ENCODE measurements around the gene SDHAF3.
"Not testable (repeated sequence)": the region's sequence is repeated elsewhere in the genome, so short reads cannot be mapped to it uniquely, and the experiment has no call there.

SDHAF3 gene

GRCh38 chr7:97117372-97118188 is at the start of gene SDHAF3:
Gene SDHAF3 (plus strand): TSS chr7:97117698. CDS start chr7:97117724, 26 bp downstream.
- peak; percentile 43 to 96 (median 92) for DNase-seq

GRCh38 chr7:97072025-97072424 is 45.5 kb upstream of the SDHAF3 start:
- not testable (repeated sequence) for DNase-seq

- no peak for DNase-seq
Observed at GRCh38 chr7:97075928-97076327, 41.6 kb upstream of the SDHAF3 start.

- no peak for DNase-seq
Observed at GRCh38 chr7:97078023-97078969, 39.2 kb upstream of the SDHAF3 start.

- DNase-seq, result no peak
Observed at GRCh38 chr7:97079300-97079699, 38.2 kb upstream of the SDHAF3 start.

- DNase-seq, result no peak
Observed at GRCh38 chr7:97081521-97082300, 35.8 kb upstream of the SDHAF3 start.

- DNase-seq, result no peak
Observed at GRCh38 chr7:97088364-97088763, 29.1 kb upstream of the SDHAF3 start.

- DNase-seq, result no peak
Observed at GRCh38 chr7:97089771-97090170, 27.7 kb upstream of the SDHAF3 start.

GRCh38 chr7:97090761-97091353 is 26.6 kb upstream of the SDHAF3 start:
- DNase-seq, result no peak

- DNase-seq, result peak in 1 of 14 donors; percentile 2
Observed at GRCh38 chr7:97094284-97094930, 23.1 kb upstream of the SDHAF3 start.

- no peak for DNase-seq
Observed at GRCh38 chr7:97096037-97096436, 21.5 kb upstream of the SDHAF3 start.

GRCh38 chr7:97096661-97097060 is 20.8 kb upstream of the SDHAF3 start:
- no peak for DNase-seq

GRCh38 chr7:97104719-97105238 is 12.7 kb upstream of the SDHAF3 start:
- peak in 11 of 14 donors; percentile 41 to 80 (median 65) for DNase-seq

- no peak for DNase-seq
Observed at GRCh38 chr7:97107192-97107800, 10.2 kb upstream of the SDHAF3 start.

- peak in 4 of 14 donors; percentile 1 to 21 (median 12) for DNase-seq
Observed at GRCh38 chr7:97116308-97116707, 1.2 kb upstream of the SDHAF3 start.

GRCh38 chr7:97117035-97117371 is 495 bp upstream of the SDHAF3 start:
- no peak for DNase-seq

GRCh38 chr7:97118306-97118917 is 914 bp downstream of the SDHAF3 start:
- DNase-seq, result peak in 1 of 14 donors; percentile 8

GRCh38 chr7:97119747-97120146 is 2.2 kb downstream of the SDHAF3 start:
- DNase-seq, result no peak

- no peak for DNase-seq
Observed at GRCh38 chr7:97120713-97121457, 3.4 kb downstream of the SDHAF3 start.

GRCh38 chr7:97123115-97123514 is 5.6 kb downstream of the SDHAF3 start:
- not testable (repeated sequence) for DNase-seq
